ENCODE results near the gene MGAM2. TPM values are rescaled to one million over a fixed set of nuclear protein-coding genes. Genes with fewer than 3 reads are reported as not detected.

The MGAM2 gene
- total RNA-seq, 1 experiment from 2014 or later: not detected

DNA sequence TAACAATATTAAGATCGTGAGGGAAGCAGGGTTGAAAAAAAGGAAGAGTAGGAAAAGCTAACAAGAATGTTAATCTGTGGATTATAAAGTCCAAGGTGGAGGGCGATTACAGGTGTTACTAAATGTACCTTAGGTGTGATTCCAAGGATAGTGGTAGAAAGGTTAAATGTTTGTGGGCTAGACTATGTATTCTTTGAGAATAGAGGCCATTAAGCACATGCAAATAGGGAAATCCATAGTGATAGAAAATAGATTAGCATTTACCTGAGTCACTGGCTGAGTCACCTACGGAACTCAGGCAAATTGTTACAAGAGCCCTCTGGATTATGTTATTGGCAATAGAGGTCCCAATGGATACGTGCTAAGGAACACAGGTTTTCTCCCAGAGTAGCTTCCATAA lies 9.0 kb downstream of the MGAM2 start:
- DNase-seq (ENCODE audit: low read depth): no peak

DNA sequence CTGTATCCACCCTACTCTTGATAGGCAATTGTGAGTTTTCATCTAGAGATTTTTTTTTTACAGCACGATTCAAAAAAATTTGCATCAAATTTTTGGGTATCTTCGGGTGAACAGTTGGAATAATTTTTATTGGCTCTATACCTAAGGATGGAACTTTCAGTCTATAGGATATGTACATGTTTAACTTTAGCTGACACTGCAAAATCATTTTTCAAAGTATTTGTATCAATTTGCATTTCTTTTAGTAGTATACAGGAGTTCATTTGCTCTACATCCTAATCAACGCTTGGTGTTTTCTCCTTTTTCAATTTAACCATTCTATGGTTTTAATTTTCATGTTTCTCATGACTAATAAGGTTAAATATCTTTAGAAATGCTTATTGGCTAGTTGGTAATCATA lies 11.7 kb downstream of the MGAM2 start:
- DNase-seq (ENCODE audit: low read depth): no peak

DNA sequence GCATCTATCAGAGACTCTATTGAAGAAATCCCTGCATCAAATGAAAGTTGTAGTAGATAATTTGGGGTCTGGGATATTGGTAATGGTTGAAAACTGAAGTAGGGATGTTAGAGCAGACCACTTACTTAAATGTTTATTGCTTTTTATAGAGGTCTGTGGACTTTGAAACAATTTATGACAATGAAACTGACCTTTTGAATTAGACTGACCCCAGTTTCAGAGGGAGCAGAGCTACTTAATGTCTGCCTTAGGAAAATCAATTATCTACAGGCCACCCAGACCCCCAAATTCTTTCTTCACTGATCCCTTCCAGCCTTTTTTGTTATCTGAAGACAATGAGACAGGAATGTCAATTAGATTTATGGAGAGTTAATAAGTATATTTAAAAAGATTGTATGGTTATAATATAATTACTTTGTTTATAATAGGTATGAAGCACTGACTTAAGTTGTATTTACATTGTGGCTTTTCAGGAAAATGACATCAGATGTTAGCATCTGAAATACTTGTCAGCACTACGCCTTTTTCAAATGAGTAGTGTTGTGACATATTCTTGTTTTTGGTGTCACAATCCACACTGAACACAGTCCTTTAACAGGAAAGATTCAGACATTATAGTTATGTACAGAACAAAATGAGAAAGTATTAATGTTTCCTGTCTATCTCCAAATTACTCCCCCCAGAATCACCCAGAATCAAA lies 13.9 kb downstream of the MGAM2 start:
- no peak for DNase-seq (ENCODE audit: low read depth)

DNA sequence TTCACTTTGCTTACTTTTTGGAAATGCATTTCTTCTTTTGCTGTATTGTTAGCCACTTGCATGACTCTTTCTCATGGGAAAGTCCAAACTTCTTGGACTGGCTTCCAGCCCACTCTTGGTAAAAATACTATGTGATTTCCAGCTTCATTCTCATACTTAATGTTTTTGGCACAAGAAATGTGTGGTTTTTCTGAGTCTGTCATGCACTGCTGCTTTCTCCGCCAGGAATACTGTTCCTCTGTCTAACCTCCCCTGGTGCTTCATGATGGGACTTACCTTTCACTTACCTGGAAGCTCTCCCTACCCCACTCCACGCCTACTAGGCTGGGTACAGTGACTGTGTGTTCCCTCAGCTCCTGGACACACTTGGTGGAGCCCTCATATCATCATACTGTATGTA lies 18.7 kb downstream of the MGAM2 start:
- DNase-seq (ENCODE audit: low read depth): no peak

DNA sequence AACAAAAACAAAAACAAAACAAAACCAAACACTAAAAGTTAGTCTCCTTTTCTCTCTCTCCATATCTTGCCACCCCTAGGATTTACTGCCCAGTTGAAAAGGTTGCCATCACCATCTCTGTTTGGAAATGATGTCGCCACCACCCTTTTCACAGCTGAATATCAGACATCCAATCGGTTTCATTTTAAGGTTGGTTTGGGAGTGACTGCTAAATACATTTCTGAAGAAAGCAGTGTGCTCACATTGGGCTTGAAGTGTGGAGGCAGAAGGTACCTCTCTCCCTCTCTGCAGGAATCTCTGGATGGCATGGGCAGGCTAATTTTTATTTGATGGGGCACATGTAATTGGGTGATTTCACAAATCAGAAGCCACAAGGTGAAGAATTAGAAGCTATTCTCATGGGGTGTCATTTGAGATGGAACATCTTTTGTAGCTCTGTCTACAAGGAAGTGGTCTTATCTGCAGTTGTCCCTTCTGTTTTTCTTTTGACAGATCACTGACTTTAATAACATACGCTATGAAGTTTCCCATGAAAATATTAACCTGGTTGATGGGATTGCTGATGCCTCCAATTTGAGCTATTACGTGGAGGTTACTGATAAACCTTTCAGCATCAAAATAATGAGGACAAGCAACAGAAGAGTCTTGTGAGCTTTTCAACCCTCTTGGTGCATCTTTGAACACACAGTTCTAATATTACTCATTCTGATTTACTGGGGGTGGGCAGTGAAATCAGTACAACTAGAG lies 20.1 kb downstream of the MGAM2 start:
- DNase-seq (ENCODE audit: low read depth): no peak

DNA sequence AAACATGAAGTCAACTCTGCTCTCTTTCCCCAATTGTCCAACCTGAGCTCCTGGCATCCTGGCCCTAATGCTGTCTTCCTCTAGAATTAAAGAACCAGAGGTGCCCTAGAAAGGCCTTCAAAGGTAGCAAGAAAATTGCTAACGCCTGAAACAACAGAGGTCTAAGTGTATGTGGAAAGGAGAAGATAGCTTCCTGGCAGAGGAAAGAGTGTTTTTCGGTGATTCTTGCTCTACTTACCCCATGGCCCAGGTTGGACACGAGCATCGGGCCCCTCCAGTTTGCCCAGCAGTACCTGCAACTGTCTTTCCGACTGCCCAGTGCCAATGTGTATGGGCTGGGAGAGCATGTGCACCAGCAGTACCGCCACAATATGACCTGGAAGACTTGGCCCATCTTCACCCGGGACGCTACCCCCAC lies 22.2 kb downstream of the MGAM2 start:
- DNase-seq (ENCODE audit: low read depth): no peak

DNA sequence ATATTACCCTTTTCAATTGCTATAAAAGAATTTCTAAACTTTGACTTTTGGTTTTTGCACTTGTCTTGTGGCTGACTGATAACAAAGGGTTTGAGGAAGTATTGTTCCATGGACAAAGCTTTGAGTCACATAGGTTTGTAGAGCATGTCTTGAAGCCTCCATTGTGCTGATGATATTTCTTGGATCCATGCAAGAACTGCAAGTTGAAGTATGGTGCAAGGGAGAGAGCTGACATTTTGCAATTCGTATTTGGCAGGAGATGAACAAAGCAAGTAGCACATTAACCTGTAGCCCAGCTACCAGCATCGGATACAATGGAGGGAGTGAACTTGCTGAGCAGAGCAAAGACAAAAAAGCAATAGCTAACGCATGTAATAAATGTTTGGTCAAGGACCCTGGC lies 23.4 kb downstream of the MGAM2 start:
- no peak for DNase-seq (ENCODE audit: low read depth)

DNA sequence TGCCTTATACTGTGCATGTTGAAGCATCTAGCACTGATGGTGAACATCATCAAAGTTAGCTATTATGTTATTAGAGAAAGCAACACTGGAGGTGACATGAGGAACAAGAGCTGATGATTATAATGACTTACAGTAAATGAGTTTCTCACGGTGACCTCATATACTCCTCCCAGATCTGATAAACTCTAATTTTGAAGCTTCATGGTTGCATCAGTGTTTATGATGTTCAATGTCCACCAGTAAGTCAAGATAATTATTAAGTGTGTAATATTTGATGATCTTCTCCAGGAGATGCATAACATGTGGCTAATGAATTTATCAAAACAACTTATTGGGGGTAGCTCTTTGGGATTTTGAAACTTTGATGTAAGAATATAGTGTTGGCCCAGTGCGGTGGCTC lies 27.5 kb downstream of the MGAM2 start:
- DNase-seq (ENCODE audit: low read depth): no peak

DNA sequence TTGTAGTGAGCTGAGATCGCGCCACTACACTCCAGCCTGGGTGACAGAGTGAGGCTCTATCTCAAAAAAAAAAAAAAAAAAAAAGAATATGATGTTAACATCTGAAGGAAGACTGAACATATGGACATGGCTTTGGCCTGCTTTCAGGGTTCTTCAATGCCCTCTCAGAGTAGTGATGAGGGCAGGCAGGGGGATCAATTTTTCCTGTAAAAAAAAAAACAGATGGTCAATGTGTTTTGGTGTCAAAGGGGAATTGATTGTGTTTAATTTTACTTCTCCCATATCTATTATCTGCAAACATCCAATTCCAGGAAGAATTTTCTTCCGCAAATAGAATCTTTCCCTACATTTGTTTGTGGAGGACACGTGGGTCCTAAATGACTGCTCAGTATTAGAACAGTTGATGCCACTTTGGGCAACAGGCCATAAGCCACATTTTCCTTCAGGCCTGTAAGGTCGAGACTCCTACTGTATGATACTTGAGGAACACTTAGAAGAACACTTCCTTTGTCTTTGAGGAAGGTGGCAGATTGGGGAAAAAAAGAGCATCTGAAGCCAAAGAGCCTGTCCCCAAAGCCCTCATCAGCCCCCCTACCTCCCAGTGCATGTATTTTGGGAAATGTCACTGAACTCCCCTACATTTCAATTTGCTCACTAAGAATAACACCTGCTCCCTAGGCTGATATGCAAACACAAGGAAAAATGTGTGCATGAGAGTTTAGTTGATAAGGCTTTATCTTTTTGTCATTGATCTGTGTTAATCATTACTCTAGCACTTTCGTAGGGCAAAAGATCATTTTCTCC lies 28.3 kb downstream of the MGAM2 start:
- DNase-seq (ENCODE audit: low read depth): no peak

DNA sequence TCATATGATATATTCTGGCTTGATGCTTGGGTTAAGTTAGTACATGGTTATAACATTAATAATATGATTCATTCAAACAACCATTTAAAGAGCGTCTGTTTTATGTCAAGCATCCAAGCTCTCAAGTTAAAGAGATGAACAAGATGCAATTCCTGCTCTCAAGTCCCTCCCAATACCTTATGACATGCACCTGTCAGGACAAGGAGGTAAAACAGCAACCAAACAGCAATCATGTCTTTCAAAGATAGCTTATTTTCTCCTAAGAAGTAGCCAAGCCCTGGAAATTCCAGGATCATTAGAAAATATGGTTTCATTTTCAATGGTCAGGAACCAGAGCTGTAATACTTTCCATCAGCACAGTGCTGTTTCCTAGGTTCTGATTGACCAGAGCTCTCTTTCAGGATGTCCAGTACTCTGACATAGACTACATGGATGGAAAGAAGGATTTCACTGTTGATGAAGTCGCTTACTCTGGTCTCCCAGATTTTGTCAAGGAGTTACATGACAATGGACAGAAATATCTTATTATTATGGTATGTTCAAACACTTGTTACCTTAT lies 29.0 kb downstream of the MGAM2 start:
- DNase-seq (ENCODE audit: low read depth): no peak

DNA sequence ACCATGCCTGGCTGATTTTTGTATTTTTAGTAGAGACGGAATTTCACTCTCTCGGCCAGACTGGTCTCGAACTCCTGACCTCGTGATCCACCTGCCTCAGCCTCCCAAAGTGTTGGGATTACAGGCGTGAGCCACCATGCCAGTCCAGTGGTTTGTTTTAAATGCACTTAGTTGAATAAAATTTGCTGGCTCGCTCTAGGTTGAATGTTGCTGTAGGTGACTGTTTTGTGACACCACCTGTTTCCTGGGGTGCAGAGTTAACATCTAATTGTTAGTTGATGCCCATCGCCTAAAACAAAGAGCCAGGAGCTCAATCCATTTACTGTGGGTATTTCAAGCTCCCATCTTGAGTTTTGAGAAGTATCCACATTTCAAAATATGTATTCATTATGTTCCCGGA lies 31.2 kb downstream of the MGAM2 start:
- DNase-seq (ENCODE audit: low read depth): no peak

DNA sequence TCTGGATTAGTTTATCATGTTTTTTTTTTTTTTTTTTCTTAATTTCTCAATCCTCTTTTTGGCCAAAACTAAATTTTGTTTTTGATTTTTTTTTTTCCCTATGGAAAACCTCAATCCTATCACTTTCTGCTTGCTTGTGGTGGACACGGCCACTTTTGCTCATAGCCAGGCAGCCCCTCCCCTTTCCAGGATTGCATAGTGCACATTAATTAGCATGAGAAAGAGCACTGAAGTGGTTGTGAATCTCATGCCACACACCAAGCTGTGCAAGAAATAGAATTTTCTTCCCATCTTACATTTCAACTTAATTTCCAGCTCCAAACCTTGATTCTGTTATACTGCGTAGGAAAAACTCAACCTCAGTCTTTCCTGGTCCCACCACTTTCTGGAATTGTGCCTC lies 34.6 kb downstream of the MGAM2 start:
- DNase-seq (ENCODE audit: low read depth): no peak

DNA sequence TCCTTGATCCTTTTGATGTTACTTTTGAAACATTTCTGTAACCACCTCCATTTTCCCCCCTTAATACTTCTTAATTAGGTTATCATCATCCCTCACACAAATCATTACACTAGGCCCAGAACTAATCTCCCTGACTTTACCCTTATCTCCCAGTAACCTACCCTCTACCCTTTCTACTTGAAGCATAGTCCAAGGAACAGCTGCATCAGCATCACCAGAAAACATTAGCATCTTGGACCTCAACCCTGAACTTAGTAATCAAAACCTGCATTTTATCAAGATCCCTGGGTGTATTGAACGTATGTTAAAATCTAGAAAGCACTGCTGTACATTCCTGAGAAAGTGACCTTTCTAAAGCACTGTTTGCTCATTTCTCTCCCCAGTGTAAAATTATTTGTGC lies 38.8 kb downstream of the MGAM2 start:
- DNase-seq (ENCODE audit: low read depth): no peak

DNA sequence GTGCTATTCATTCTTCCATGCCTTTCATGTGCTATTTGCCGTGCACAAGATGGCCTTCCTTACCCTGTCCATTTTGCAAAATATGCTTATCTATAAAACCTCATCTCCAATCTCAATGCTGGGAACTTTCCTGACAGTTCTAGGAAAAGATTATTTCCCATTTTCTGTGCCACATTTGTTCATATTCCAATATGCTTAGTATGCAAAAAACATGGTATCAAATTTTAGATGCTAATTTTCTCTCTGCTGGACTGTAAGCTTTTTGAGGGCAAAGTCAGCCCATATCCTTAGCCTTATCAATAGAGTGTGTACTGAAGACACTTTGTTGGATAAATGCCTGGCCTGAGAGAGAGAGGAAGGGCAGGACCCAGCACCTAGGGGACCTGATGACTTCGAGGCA lies 39.4 kb downstream of the MGAM2 start:
- DNase-seq (ENCODE audit: low read depth): no peak

DNA sequence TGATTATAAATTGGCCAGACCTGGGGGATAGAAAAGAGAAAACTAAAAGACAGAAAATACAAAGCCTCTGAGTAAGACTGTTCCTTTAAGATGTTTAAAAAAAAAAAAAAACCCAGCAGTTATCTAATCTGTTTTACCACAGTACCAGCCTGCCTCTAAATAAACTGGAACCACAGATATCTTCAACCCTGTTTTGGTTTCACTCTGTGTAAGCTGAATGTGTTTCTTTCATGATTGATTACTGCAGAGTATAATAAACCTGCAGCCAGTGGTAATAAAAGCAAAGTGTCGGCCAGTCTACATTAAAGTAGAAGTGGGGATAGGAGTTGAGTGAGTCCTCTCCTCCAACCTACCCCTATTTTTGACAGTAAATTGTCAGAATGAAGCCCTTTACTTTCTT lies 40.6 kb downstream of the MGAM2 start:
- DNase-seq (ENCODE audit: low read depth): no peak

DNA sequence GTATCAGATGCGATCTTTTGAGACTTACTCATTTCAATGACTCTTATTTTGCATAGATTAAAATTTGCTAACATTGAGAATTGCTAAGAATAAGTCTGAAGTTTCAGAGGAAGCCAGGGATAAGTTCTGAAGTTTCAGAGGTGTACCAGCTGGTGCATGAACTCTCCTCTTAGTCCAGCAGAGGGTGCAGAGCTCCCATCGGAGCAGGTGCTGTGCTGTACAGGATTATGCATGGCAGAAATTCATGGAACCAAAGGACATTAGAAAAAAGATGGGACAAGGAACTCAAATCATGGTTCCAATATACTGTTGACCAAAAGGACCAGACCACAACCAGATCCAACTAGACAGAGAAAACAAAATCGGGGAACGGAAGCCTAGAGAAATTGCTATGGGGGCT lies 41.9 kb downstream of the MGAM2 start:
- peak; percentile 16 for DNase-seq (ENCODE audit: low read depth)

DNA sequence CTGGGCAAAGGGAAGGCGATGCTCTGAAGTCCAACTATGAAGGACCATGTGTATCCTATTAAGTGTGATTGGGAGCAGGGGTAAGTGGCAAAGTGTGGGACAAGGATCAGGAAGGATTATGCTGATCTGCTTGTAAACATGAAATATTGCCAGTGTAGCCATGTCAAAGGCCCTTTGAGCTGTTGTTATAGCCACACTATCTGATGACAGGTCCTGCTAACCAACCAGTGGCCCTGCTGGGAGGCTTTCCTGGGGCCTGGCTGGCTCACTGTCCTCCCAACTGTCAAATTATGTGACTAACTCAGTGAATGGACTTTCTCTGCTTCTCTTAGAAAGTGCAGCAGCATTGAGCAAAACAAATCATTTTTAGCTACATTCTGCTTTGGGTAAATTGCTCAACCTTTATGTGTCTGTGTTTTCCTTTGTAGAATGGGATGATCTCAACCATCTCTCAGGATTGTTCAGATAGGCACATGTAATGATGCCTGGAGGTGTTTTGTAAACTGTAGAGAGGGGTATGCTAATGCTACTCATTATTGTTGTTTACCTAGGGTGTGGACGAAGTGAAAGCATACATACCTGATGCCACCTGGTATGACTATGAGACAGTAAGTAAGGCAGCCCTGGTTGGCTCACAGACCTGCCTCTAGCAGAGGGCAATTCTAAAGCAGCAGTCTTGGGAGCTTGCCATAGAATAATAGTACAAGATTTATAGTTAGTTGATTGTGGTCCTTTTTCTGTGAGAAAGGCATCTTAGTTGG lies 47.4 kb downstream of the MGAM2 start:
- no peak for DNase-seq (ENCODE audit: low read depth)

DNA sequence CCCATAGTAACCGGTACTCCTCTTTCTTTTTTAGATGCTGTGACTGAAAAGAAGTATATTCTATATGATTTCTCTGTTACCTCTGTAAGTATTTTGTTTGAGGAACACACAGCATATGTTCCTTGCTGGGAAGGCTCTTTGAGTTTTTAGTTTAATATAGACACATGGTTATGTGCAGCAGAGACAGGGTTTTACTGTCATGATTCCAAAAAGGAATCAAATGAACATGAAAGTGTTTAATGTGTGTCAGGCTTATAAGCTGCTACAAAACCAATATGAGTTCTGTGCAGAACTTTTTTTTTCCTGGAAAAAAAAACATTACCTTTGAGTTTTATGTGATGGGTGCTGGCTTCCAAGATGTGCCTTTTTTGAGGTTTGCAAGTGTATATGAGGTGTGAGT lies 50.4 kb downstream of the MGAM2 start:
- no peak for DNase-seq (ENCODE audit: low read depth)

DNA sequence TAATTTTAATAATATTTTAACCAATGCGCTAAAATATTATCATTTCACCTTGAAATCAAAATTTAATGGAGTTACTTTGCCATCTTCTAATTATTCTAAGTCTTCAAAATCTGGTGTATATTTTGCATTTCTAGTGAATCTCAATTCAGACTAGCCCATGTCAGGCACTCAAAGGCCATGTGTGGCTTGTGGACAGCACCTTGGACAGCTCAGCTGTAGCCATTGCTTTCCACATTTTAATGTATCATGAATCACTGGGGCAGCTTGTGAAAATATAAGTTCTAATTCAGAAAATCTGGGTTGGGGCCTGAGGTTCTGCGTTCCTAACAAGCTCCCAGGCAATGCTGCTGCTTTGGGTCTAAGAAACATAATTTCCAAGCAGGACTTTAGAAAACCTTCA lies 57.2 kb downstream of the MGAM2 start:
- peak; percentile 14 for DNase-seq (ENCODE audit: low read depth)

DNA sequence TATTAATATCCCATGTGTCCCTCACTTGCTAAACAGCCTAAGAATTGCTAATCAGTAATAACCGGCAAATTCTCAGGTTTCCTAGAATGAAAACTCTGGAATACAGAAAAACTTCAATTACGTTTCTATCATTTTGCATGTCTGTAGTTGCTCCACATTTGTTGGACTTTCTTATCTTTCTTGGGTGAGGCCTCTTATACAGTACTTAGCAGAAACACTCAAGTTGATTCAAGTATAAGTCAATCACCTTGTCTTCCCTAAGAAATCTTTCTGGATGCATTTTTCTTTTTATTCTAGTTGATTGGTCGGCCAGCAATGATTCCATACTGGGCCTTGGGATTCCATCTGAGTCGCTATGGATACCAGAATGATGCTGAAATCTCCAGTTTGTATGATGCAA lies 61.4 kb downstream of the MGAM2 start:
- DNase-seq (ENCODE audit: low read depth): no peak

DNA sequence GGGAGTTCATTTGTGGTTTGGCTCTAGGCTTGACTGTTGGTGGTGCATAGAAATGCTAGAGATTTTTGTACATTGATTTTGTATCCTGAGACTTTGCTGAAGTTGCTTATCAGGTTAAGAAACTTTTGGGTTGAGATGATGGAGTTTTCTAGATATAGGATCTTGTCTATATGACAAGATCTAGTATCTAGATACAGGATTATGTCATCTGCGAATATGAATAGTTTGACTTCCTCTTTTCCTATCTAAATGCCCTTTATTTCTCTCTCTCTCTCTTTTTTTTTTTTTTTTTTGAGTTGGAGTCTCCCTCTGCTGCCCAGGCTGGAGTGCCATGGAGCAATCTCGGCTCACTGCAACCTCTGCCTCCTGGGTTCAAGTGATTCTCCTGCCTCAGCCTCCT lies 62.9 kb downstream of the MGAM2 start:
- no peak for DNase-seq (ENCODE audit: low read depth)

DNA sequence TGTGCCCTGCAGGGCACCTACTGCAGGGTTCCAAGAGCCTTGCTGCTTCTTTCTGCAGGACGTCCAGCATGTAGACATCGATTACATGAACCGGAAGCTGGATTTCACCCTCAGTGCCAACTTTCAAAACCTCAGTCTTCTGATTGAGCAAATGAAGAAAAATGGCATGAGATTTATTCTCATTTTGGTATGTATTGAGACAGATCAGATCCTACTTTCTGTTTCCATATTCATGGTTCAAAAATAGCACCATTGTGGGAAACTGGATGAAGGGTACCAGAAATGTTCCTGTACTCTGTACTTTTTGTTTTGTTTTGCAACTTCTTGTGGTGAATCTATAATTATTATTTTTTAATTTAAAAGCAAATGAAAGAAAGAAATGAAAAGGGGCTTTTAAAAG lies 64.1 kb downstream of the MGAM2 start:
- DNase-seq (ENCODE audit: low read depth): no peak

Data from LHCN-M2 (cell line).